HG02840 (cell line): ENCODE results near the gene APCDD1L.

ENCODE experiments used
- ATAC-seq: cut with Tn5 transposase; IDR thresholded peaks from one replicate; pipeline ENCODE4 v1.9.1; 2021; ENCODE audit warnings: mild to moderate bottlenecking, moderate library complexity, moderate number of reproducible peaks; ENCODE audit not compliant: unreplicated experiment, low FRiP score

The APCDD1L gene

GRCh38 chr20:58515233-58516212 lies at the start of gene APCDD1L:
TSS of gene APCDD1L (minus strand) at chr20:58515399. CDS start at chr20:58514707, 692 bp downstream.
- no peak for ATAC-seq

DNA sequence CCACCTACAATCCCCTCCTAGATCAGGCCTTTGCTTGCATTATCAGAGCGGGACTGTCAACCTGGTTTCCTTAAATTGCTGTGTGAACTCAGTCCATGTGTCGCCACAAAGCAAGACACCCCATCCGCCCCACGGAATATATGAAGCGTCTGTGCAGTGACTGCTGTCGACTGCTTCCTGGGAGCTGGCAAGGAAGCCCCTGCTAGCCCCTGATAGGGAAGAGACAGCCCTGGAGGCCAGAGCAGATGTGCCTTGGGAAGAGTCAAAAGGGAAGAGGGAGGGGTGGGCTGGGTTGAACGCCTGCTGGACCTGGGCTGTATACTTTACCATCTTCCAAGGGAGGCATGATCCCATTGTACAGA lies 44.1 kb upstream of the APCDD1L start:
- ATAC-seq, result no peak

GRCh38 chr20:58558486-58559367 lies 43.5 kb upstream of the APCDD1L start:
- no peak for ATAC-seq

GRCh38 chr20:58557733-58558342 lies 42.6 kb upstream of the APCDD1L start:
- no peak for ATAC-seq

- ATAC-seq, result no peak
Observed at GRCh38 chr20:58556961-58557360, 41.8 kb upstream of the APCDD1L start.

- no peak for ATAC-seq
Observed at GRCh38 chr20:58555078-58555765, 40.0 kb upstream of the APCDD1L start.

DNA sequence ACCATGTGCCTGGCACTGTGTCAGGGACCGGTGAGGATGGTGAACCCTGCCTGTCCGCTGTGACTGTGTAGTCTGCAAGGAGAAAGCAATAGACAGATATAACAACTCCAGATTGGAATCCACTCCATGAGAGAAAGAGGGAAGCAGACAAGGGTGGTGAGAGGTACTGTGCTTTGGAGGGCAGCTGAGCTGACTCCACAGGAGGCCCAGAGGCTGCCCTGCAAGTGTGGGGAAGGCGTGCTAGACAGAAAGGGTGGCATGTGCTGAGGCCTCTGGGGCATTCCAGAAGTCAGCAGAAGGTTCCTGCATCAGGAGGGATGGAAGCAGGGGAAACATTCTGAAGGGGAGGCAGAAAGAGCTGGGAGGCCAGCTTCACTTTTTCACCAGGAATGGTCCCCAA lies 39.3 kb upstream of the APCDD1L start:
- ATAC-seq, result no peak

- no peak for ATAC-seq
Observed at GRCh38 chr20:58553841-58554240, 38.6 kb upstream of the APCDD1L start.

GRCh38 chr20:58553166-58553696 lies 38.0 kb upstream of the APCDD1L start:
- no peak for ATAC-seq

DNA sequence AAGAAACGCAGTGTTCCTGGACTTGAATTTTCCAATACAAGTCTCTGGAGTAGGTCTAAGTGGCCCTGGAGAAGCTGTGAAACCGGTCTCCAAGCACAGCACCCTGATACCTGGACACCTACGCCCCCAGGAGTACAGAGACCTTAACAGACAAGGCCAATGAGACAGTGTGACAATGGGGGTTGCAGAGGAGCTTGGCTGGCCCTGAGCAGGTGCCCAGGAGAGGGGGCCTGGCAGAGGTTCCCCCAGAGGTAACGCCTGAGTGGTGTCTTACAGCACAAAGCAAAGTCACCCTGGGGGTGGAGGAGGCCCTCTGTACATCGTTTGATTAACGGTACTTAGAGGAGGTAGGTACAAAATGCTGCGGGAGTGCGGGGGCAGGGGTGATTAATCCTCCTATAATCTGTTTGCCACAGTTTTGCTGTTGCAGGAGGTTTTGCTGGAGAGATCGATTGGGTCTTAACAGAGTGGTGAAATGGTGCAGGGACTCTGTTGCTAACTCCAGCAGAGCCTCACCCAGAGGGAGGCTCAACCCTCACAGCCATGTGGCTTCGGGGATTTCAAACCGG lies 37.3 kb upstream of the APCDD1L start:
- no peak for ATAC-seq

DNA sequence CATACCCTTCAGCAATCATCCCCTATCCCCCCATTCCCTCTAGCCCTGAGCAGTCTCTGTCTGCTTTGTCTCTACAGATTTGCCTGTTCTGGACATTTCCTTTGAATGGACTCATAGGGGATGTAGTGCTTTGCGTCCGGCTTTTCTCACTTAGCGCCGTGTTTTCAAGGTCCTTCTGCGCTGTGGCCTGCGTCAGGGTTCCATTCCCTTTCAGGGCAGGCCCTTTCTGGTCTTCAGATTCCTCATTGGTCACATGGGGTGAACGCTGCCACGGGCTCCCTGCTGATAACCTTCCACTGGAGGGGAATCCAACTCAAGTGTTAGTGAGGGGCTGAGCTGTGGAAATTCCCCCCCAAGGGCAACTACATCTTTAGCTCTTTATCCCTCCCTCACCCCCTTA lies 36.4 kb upstream of the APCDD1L start:
- no peak for ATAC-seq

DNA sequence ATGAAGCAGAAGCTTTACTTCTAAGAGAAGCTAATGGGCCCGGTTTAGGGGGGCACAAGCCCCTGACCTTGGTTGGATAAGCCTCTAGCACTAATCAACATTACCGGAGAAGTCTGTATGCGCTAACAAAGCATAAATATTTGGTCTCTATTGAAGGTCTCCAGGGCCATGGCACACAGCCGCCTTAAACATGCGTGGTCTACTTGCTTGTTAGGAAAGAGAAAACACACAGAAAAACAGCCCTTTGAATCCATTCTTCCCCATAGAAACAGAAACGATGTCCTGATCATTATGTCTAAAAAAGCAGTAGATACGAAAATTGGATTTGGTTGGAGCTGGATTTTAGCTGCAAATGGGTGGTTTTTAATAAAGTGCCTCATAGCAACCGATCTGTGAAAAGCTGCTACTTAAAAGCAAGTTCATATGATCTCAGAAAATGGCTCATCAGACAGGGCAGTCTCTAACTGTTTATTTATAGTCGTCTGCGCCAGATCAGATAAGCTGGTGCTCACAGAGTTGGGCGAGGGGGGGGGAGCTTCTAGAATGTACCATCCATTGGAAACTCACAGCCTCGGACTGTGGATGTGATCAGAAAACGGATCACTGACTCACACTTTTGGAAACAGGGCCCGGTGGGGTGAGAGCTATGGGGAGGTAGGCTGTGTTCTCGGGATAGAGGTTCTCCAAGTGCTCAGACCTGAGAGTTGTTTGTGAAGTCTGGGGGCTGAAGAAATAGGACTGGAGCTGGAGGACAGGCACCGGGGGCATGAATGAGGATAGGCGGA lies 35.3 kb upstream of the APCDD1L start:
- no peak for ATAC-seq

GRCh38 chr20:58549231-58550209 lies 34.3 kb upstream of the APCDD1L start:
- ATAC-seq, result no peak

DNA sequence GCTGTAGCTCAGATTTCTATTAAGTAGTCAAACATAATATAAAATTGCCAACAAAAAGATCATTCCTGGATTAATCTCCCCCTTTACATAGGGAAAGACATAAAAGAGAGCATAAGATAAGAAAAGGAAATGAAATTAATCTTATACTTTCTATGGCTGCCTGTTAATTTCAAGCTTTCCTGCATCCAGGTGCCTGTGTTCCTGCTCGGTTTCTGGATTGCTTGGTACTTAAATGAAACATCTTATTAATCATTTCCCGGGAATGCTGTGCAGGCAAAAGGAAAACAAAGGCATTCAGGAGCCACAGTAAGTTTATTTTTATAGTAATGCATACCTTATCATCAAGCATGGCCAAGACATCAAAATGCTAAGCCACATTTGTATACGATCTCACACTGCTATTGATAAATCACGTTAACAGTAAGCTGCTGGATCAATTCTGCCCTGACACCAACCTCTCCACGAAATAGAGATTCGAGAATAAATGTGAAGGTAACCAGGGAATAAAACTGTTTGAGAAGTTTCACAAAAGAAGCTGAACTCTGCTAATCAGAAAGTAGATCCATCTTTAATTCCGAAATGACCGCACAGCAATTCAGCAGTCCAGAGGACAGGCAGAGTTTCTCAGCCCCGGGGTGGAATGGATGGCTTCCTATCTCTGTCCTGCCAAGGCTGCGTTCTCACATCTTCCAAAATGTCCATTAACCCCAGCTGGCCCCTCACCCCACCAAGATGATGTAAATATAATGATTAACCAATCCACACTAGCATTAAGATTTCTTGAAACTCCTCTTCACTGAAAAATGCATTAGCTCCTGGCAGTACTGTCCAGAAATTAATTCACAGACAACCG lies 32.6 kb upstream of the APCDD1L start:
- no peak for ATAC-seq

DNA sequence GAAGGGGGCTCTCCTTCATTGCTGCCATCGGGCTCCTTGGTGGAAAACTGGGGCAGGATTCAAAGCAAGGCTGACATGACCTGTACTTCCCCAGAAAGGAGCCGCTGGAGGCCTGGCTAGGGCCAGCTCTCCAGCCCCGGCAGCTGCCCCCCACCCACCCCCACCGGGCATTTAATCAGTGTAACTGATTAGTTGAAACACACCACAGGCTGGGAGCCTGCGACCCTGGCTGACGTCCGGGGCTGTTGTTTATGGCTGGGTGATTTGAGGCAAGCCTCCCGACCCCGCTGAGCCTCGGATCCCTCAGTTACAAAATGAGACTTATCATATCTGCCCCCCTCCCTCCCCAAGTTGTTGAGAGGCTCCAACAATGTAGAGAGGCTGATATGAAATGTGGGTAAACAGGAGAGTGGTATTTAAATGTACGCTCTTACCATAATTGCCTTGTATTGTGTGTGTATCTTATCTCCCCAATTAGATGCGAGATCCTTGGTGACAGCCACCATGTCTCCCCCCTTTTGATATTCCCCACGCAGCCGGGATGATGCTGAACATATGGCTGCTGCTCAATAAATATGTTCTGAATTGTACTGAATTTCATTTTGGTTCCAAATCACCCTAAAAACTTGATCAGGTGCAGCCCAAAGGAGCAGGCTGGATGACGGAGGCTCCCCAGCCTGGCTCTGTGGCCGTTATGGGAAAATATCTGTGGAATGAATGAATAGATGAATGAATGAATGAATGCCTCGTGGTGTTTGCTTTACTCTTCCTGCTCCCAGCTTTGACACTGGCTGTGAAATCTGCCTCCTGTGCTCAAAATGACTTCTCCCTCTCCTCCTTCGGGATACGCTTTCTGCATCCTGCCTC lies 31.8 kb upstream of the APCDD1L start:
- no peak for ATAC-seq

GRCh38 chr20:58546416-58546711 lies 31.2 kb upstream of the APCDD1L start:
- ATAC-seq, result no peak
